Activated gamma-delta T cell treated with anti-CD3 and anti-CD28 coated beads, Interleukin-2, amount 50 U/mL, for 16 hours (primary cell): ENCODE measurements around the gene RXYLT1.
"Not testable (repeated sequence)": the region's sequence is repeated elsewhere in the genome, so short reads cannot be mapped to it uniquely, and the experiment has no call there.

Experiments used
- DNase-seq: peaks from one replicate; pipeline ENCODE4 v3.0.0-alpha.2; 2020; ENCODE audit warnings: low read depth

RXYLT1 gene

DNA sequence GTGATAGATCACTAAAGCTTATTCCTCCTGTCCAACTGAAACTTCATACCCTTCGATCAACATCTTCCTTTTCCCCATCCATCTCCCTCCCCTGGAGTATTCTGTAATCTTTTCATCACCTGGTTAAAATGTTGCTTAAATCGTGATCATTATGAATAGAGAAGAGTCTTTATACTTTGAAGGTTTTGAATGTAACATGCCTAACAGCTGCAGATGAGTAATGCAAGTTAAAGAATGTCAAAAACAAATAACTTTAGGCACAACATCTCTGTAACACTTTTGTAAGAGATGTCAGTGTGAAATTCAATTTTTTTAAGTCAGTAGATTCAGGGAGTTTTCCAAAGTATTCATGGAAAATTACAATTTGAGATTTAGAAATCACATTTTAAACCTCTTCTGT, 25.0 kb downstream of the RXYLT1 start:
- no peak for DNase-seq

GRCh38 chr12:63805704-63806672, 26.3 kb downstream of the RXYLT1 start:
- DNase-seq, result no peak

DNA sequence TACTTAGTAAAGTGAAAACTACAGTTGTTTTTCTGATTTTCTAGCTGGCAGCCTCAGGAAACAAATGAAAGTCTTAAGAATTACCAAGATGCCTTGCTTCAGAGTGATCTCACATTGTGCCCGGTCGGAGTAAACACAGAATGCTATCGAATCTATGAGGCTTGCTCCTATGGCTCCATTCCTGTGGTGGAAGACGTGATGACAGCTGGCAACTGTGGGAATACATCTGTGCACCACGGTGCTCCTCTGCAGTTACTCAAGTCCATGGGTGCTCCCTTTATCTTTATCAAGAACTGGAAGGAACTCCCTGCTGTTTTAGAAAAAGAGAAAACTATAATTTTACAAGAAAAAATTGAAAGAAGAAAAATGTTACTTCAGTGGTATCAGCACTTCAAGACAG, 28.9 kb downstream of the RXYLT1 start:
- DNase-seq, result no peak

GRCh38 chr12:63809566-63809965, 29.9 kb downstream of the RXYLT1 start:
- no peak for DNase-seq

DNA sequence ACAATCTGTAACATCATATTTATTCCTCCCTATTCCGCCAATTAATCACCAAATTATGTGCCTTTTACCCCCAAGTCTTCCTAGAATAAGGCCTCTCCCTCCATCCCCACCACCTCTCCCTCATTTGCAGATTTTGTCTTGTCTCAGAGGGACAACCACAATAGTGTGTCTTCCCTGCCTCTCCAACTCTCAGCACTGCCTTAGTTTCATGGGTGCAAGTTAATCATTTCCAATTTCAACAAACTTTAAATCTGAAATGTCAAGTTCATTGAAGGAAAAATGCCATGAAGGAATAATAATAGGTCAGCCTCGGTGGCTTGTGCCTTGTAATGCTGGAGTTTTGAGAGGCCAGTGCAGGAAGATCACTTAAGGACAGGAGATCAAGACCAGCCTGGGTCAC, 31.6 kb downstream of the RXYLT1 start:
- DNase-seq, result no peak

DNA sequence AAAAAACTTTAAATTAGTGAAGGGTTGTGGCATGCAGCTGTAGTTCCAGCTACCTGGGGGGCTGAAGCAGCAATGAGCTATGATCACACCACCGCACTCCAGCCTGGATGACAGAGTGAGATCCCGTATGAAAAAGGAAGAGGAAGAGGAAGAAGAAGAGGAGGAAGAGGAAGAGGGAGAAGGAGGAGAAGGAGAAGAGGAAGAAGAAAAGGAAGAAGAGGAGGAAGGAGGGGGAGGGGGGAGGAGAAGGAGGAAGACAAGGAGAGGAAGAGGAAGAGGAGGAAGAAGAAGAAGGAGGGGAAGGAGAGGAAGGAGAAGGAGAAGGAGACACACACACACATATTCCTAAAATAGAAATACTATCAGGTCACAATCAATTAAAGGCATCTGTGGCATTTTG, 32.0 kb downstream of the RXYLT1 start:
- DNase-seq, result no peak

- no peak for DNase-seq
Observed at GRCh38 chr12:63814146-63814772, 34.5 kb downstream of the RXYLT1 start.

GRCh38 chr12:63815482-63815852, 35.8 kb downstream of the RXYLT1 start:
- no peak for DNase-seq

DNA sequence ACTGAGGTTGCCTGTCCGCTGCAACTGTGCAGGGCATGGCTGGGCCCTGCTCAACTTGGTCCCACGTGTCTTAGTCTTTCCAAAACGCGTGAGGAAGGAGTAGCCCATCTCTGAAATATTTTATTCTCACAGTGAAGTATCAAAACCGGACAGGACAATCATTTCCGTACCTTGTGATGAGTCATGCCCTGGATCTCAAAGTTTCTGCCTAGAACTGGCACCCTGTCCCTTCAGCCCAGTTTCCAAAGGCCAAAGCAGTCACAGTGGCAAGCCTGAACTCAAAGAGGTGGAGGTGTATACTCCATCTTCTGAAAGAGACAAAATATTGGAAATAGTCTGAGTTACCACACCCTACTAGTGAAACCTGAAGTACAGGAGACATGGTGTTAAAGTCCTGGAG, 36.3 kb downstream of the RXYLT1 start:
- DNase-seq, result no peak

GRCh38 chr12:63820427-63820826, 40.7 kb downstream of the RXYLT1 start:
- DNase-seq, result no peak

DNA sequence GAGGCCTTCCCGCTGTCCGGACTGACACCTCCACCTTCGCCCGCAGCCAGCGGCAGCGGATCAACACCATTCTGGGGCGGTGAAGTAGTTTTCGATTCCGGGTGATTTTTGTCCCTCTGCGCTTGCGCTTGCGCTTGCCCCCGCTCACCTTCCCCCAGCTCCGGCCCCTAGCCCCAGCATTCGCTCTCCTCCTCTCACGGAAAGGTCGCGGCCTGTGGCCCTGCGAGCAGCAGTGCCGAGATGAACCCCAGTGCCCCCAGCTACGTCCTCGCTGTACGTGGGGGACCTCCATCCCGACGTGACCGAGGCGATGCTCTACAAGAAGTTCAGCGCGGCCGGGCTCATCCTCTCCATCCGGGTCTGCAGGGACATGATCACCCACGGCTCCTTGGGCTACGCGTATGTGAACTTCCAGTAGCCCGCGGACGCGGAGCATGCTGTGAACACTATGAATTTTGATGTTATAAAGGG, 42.1 kb downstream of the RXYLT1 start:
- DNase-seq, result no peak

DNA sequence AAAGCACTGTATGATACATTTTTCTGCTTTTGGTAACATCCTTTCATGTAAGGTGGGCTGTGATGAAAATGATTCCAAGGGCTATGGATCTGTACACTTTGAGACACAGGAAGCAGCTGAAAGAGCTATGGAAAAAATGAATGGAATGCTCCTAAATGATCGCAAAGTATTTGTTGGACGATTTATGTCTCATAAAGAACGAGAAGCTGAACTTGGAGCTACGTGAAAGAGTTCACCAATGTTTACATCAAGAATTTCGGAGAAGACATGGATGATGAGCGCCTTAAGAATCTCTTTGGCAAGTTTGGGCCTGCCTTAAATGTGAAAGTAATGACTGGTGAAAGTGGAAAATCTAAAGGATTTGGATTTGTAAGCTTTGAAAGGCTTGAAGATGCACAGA, 42.6 kb downstream of the RXYLT1 start:
- no peak for DNase-seq

GRCh38 chr12:63823040-63823439, 43.3 kb downstream of the RXYLT1 start:
- DNase-seq, result no peak

DNA sequence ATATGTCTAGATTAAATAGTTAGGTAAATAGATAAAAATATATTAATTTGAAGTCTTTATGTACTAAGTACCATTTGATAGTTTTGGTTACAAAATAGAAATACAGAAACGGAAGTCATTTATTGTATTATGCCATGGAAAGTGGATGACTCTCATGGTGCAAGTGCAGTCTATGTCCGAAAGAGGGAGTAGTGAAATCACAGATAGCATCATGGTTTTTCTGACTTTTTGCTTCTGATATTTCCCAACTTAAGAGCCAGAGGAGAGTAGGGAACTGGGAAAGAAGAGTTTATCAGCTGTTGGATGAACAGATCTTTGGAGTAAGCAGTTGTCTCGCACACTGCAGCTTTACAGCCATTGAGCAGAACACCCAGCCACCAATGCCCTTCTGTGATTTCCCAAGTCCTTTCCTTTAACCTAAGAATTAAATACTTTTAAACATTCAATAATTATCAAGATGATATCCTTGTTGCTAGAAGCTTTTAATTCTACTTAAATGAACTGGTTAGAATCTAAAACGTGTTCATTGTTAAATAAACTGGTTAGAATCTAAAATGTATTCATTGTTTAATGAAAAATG, 46.4 kb downstream of the RXYLT1 start:
- no peak for DNase-seq

DNA sequence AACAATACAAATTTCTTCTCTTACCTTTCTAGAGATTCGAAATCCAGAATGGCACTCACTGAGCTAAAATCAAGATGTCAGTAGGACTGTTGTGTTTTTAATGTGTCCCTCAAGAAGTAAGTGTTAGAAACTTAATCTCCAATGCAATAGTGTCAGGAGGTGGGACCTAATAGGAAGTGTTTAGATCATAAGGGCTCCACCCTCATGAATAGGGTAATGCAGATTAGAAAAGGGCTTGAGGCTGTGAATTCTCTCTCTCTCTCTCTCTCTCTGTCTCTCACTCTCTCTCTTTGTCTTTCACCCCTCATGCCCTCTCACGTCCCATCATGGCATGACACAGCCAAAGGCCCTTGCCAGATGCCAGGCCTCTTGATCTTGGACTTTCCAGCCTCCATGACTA, 49.2 kb downstream of the RXYLT1 start:
- no peak for DNase-seq

- DNase-seq, result no peak
Observed at GRCh38 chr12:63836046-63836445, 56.3 kb downstream of the RXYLT1 start.

- DNase-seq, result no peak
Observed at GRCh38 chr12:63836936-63837335, 57.2 kb downstream of the RXYLT1 start.

- DNase-seq, result no peak
Observed at GRCh38 chr12:63838411-63838810, 58.7 kb downstream of the RXYLT1 start.

- no peak for DNase-seq
Observed at GRCh38 chr12:63841011-63841410, 61.3 kb downstream of the RXYLT1 start.

- DNase-seq, result no peak
Observed at GRCh38 chr12:63841571-63841970, 61.9 kb downstream of the RXYLT1 start.

GRCh38 chr12:63842750-63843149, 63.0 kb downstream of the RXYLT1 start:
- not testable (repeated sequence) for DNase-seq

DNA sequence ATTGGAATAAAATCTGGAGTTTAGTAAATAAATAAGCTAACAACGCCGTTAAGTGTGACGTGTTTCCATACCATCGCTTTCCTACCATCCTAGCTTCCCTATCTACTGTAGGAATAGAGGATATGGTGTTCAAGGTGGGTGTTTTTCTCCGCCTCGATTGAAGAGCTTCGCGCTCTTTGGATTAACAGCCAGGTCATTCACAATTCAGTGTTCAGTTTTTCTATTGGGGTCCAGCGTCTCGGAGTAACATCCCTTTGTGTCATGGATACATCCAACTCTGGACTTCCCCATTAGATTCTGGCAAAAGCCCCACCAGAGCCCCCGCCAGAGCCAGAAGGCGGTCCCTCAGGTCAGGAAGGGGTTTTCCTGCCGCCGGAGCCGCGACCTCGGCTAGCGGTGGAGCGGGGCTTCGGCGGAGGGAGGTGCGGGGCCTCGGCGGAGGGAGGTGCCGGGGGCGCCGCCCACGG, 63.6 kb downstream of the RXYLT1 start:
- no peak for DNase-seq
